H1 (cell line): Measurements from ENCODE around the gene DHRS4.
"Not testable (repeated sequence)": the region's sequence is repeated elsewhere in the genome, so short reads cannot be mapped to it uniquely, and the experiment has no call there.

Experiments used
- CTCF ChIP-seq, 3 experiments: IDR thresholded peaks; 1 replicate in 2 of 3; 2 replicates in 1 of 3; pipeline versions ENCODE4 v1.5.1 to v1.6.1; 2011; ENCODE audit warnings: low read length in 3 of 3, mild to moderate bottlenecking in 3 of 3, inconsistent platforms in 2 of 3, low read depth in 1 of 3, moderate library complexity in 1 of 3; ENCODE audit not compliant: insufficient read depth in 1 of 3; ENCODE audit errors: control extremely low read depth in 1 of 3
- HDAC2 ChIP-seq, 2 experiments: fragments of 300-600 bp in 1 of 2; sonication (generic) in 1 of 2; IDR thresholded peaks; 2 replicates each; pipeline ENCODE4 v1.6.1; 2011 to 2012; ENCODE audit warnings: low read depth in 2 of 2, low read length in 2 of 2, mild to moderate bottlenecking in 2 of 2, moderate library complexity in 2 of 2, borderline replicate concordance in 1 of 2, inconsistent platforms in 1 of 2
- POLR2A ChIP-seq, 2 experiments: IDR thresholded peaks; 1 replicate in 1 of 2; 2 replicates in 1 of 2; pipeline ENCODE4 v1.6.1; 2011; ENCODE audit warnings: low read depth in 2 of 2, low read length in 2 of 2, mild to moderate bottlenecking in 2 of 2; ENCODE audit errors: control extremely low read depth in 1 of 2

- TF ChIP-seq POLR2A (IDR thresholded peaks at IDR 0.05; ENCODE audit: control extremely low read depth in 1 of 2, low read depth in 2 of 2, low read length in 2 of 2); HDAC2 (IDR thresholded peaks at IDR 0.05; ENCODE audit: borderline replicate concordance in 1 of 2, low read depth in 2 of 2, low read length in 2 of 2); CTCF (IDR thresholded peaks at IDR 0.05; ENCODE audit: control extremely low read depth in 1 of 3, insufficient read depth in 1 of 3, low read depth in 1 of 3, low read length in 3 of 3): not testable (repeated sequence)
Measured at GRCh38 chr14:24006817-24007652, 53.5 kb downstream of the DHRS4 start.
